MM.1S (cell line): ENCODE measurements around the gene NTN5.

Experiments used
- EZH2 ChIP-seq: fragments of 300-600 bp; sonication (generic); optimal IDR thresholded peaks from 2 replicates; pipeline ENCODE3; 2017; ENCODE audit warnings: low read depth, mild to moderate bottlenecking, antibody characterized with exemption, low read length, mixed read lengths
- EZH2phosphoT487 ChIP-seq: fragments of 300-600 bp; sonication (generic); IDR thresholded peaks from 2 replicates; pipeline ENCODE4 v1.6.1; 2018; ENCODE audit warnings: antibody characterized with exemption, low read length
- TF ChIP-seq, protein P1 (sequence below): fragments of 300-600 bp; sonication (generic); IDR thresholded peaks from 2 replicates; pipeline ENCODE4 v1.5.1; 2016; ENCODE audit warnings: antibody characterized with exemption, low read length, mixed read lengths

DNA sequence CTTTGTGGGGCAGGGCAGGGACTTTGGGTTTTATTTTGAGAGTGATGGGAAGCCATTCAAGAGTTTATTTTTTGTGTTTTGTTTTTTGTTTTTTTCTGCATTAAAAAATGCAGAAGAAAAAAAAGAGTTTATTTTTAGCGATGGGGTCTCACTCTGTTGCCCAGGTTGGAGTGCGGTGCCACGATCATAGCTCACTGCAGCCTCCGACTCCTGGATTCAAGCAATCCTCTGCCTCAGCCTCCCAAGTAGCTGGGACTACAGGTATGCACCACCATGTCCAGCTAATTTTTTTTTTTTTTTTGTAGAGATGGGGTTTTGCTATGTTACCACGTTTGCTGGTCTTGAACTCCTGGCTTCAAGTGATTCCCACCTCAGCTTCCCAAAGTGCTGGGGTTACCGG lies 14.3 kb downstream of the NTN5 start:
- TF ChIP-seq, protein P1, sequence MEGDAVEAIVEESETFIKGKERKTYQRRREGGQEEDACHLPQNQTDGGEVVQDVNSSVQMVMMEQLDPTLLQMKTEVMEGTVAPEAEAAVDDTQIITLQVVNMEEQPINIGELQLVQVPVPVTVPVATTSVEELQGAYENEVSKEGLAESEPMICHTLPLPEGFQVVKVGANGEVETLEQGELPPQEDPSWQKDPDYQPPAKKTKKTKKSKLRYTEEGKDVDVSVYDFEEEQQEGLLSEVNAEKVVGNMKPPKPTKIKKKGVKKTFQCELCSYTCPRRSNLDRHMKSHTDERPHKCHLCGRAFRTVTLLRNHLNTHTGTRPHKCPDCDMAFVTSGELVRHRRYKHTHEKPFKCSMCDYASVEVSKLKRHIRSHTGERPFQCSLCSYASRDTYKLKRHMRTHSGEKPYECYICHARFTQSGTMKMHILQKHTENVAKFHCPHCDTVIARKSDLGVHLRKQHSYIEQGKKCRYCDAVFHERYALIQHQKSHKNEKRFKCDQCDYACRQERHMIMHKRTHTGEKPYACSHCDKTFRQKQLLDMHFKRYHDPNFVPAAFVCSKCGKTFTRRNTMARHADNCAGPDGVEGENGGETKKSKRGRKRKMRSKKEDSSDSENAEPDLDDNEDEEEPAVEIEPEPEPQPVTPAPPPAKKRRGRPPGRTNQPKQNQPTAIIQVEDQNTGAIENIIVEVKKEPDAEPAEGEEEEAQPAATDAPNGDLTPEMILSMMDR: no peak
- no peak for TF ChIP-seq EZH2
- TF ChIP-seq EZH2phosphoT487: no peak
